WI38 (cell line): ENCODE measurements around the gene ANKRD34C.

ENCODE experiments used
- H3K4me3 ChIP-seq: 2 replicates; pipeline ENCODE4 v1.5.1; 2011; ENCODE audit warnings: low read depth, mild to moderate bottlenecking, control low read depth, low read length
- CTCF ChIP-seq: IDR thresholded peaks from 2 replicates; pipeline ENCODE4 v1.5.1; 2012; ENCODE audit warnings: low read depth, mild to moderate bottlenecking, control low read depth, low read length

ANKRD34C gene

GRCh38 chr15:79282371-79283251 lies at the start of gene ANKRD34C:
Gene ANKRD34C, plus strand, starts transcription at chr15:79282722. Its CDS starts 10,563 bp downstream, at chr15:79293285.
- TF ChIP-seq CTCF = no peak

GRCh38 chr15:79233236-79233635 lies 49.3 kb upstream of the ANKRD34C start:
- H3K4me3 ChIP-seq = no peak overlapping the region
- TF ChIP-seq CTCF = no peak

More at GRCh38 chr15:79282371-79283251, at the start of gene ANKRD34C:
- H3K4me3 ChIP-seq = no peak within 1 kb of the TSS

DNA sequence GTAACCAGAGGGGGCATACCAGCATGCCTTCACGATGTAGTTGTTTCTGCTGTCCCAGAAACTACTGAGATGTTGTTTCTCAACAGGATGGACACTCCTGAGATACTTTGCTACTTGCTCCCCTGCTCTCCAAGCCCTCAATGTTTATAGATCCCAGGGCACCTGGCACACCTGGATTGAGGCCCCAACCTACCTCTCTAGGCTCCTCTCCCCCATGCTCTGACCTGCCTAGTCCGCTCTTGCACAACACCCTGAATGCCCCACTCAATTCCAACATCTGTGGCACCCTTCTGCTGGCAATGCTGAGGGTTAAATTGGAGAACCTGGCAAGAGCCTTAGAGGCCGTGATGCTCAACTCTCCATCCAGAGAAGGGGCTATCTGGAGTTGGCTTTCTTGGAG lies 42.5 kb upstream of the ANKRD34C start:
- no peak overlapping the region for H3K4me3 ChIP-seq
- TF ChIP-seq CTCF = no peak

- no peak for TF ChIP-seq CTCF
- no peak overlapping the region for H3K4me3 ChIP-seq
Measured at GRCh38 chr15:79243723-79244122, 38.8 kb upstream of the ANKRD34C start.

GRCh38 chr15:79244876-79245275 lies 37.6 kb upstream of the ANKRD34C start:
- no peak for TF ChIP-seq CTCF
- H3K4me3 ChIP-seq = no peak overlapping the region

- no peak overlapping the region for H3K4me3 ChIP-seq
- TF ChIP-seq CTCF = no peak
Measured at GRCh38 chr15:79248183-79248582, 34.3 kb upstream of the ANKRD34C start.

GRCh38 chr15:79257454-79257853 lies 25.1 kb upstream of the ANKRD34C start:
- H3K4me3 ChIP-seq = no peak overlapping the region
- no peak for TF ChIP-seq CTCF
